Caco-2 (cell line): ENCODE results near the gene MTHFD1L. TPM values are rescaled to one million over a fixed set of nuclear protein-coding genes. Genes with fewer than 3 reads are reported as not detected.
A peak's percentile ranks its signal among the peaks of the same experiment; 100 is the strongest.

Experiments used
- BruUV-seq: library from RNA; stranded (reverse); fragments of 400-500 nt; replicated peaks from 2 replicates; lab custom pipeline; 2021; lab: Mats Ljungman, UMichigan
- CTCF ChIA-PET: fragments of 300-600 bp; sonication (Branson Sonifier 250); formaldehyde crosslinking; loops from one replicate; lab custom pipeline; 2022; ENCODE audit warnings: antibody characterized with exemption; lab: Charles Lee
- POLR2A ChIA-PET: fragments of 300-600 bp; sonication (Branson Sonifier 250); formaldehyde crosslinking; loops from one replicate; lab custom pipeline; 2022; ENCODE audit warnings: antibody characterized with exemption; lab: Charles Lee
- DNase-seq, 2 experiments: peaks; one replicate each; pipeline versions ENCODE4 v3.0.0 to v3.0.0-alpha.2; 2020 to 2022
- H3K27me3 ChIP-seq: replicated peaks from 2 replicates; pipeline ENCODE4 v1.6.0; 2011; ENCODE audit warnings: low read length; ENCODE audit not compliant: control insufficient read depth, insufficient read depth
- H3K36me3 ChIP-seq: 2 replicates; pipeline ENCODE4 v1.5.1; 2011; ENCODE audit warnings: low read length; ENCODE audit not compliant: control insufficient read depth, insufficient read depth
- H3K4me1 ChIP-seq: fragments of 250-450 bp; sonication (Bioruptor Pico); 2 replicates; pipeline ENCODE4 v1.5.1; 2020; ENCODE audit warnings: mild to moderate bottlenecking
- H3K4me3 ChIP-seq: 2 replicates; pipeline ENCODE4 v1.5.1; 2011; ENCODE audit warnings: low read depth, mild to moderate bottlenecking, control low read depth, low read length
- H3K9me3 ChIP-seq: fragments of 250-450 bp; sonication (Bioruptor Pico); 2 replicates; pipeline ENCODE4 v1.5.1; 2020; ENCODE audit warnings: mild to moderate bottlenecking, moderate library complexity
- H3K27ac Mint-ChIP-seq: one replicate; pipeline ENCODE4 v1.8.0; 2022; ENCODE audit warnings: mixed read lengths; ENCODE audit not compliant: unreplicated experiment
- H3K27me3 Mint-ChIP-seq: one replicate; pipeline ENCODE4 v1.8.0; 2022; ENCODE audit warnings: mixed read lengths; ENCODE audit not compliant: insufficient read depth, unreplicated experiment
- H3K36me3 Mint-ChIP-seq: one replicate; pipeline ENCODE4 v1.8.0; 2022; ENCODE audit warnings: mild to moderate bottlenecking, mixed read lengths; ENCODE audit not compliant: insufficient read depth, unreplicated experiment
- H3K4me1 Mint-ChIP-seq: one replicate; pipeline ENCODE4 v1.8.0; 2022; ENCODE audit warnings: low read depth, mixed read lengths; ENCODE audit not compliant: unreplicated experiment
- H3K4me3 Mint-ChIP-seq: one replicate; pipeline ENCODE4 v1.8.0; 2022; ENCODE audit warnings: mild to moderate bottlenecking, moderate library complexity, mixed read lengths; ENCODE audit not compliant: unreplicated experiment
- H3K9me3 Mint-ChIP-seq: one replicate; pipeline ENCODE4 v1.8.0; 2022; ENCODE audit warnings: mixed read lengths; ENCODE audit not compliant: unreplicated experiment
- intact Hi-C: fragments of 100-400 bp; cut with micrococcal nuclease; formaldehyde crosslinking; loops from one replicate; pipeline ENCODE4 v1.10.0; 2022; ENCODE audit not compliant: unreplicated experiment
- total RNA-seq: library from RNA; stranded (reverse); gene quantifications from 2 replicates; pipeline ENCODE4 v1.2.3, GENCODE V29; 2022
- TF ChIP-seq, protein P1 (sequence below), 2 experiments: fragments of 200-600 bp in 1 of 2; IDR thresholded peaks; 1 replicate in 1 of 2; 2 replicates in 1 of 2; pipeline versions ENCODE4 v1.5.1 to v1.8.0; 2011 to 2022; ENCODE audit warnings: antibody characterized with exemption in 1 of 2, control low read depth in 1 of 2, inconsistent platforms in 1 of 2, low read depth in 1 of 2, low read length in 1 of 2, mild to moderate bottlenecking in 1 of 2, moderate library complexity in 1 of 2; ENCODE audit not compliant: insufficient read depth in 1 of 2, severe bottlenecking in 1 of 2, unreplicated experiment in 1 of 2

Gene MTHFD1L
- total RNA-seq, 1 experiment from 2014 or later = 102 TPM

DNA sequence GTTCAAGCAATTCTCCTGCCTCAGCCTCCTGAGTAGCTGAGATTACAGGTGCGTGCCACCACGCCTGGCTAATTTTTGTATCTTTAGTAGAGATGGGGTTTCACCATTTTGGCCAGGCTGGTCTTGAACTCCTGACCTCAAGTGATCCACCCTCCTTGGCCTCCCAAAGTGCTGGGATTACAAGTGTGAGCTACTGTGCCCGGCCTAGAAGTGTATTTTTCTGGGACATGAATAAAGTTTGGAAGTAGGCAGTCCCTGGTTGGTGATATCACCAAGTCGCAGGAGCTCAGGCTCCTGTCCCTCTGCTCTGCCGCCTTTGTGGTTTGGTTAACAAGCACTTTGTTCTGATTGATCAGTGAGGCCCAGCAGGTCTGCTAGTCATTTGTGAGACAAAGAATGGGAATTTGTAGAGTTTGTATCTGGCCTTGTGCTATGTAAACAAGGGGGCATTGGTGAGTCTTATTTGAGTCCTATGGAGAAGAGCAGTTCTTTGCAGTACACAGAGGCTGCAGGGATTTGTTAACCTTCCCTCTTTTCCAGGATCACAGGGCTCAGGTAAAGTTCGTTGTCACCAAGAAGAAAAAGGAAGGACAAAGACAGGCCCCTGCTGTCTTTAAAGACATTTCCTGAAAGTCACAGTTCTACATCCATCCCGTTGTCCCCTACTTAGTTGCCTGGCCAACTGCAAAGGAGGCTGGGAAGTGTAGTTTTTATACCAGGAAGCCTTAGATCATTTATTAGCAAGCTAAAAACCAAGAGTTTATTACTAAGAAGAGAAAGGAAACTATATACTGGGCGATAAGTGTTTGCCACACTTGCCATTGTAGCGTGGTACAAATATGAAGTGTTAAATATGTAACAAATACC lies 13.1 kb downstream of the MTHFD1L start:
- H3K9me3 ChIP-seq = no peaks in the 10 kb centered on the region
- POLR2A ChIA-PET = interaction anchor here (0.6 kb wide), 1 partner anchor 511 kb away, joined by 5 read pairs; no protein-coding TSS in a partner anchor
- CTCF ChIA-PET = no interaction called here
- no peaks in the 10 kb centered on the region for H3K27me3 Mint-ChIP-seq
- no TSS peak for BruUV-seq
- H3K27me3 ChIP-seq = no peaks in the 10 kb centered on the region
- H3K27ac Mint-ChIP-seq = no peak overlapping the region
- TF ChIP-seq, protein P1, sequence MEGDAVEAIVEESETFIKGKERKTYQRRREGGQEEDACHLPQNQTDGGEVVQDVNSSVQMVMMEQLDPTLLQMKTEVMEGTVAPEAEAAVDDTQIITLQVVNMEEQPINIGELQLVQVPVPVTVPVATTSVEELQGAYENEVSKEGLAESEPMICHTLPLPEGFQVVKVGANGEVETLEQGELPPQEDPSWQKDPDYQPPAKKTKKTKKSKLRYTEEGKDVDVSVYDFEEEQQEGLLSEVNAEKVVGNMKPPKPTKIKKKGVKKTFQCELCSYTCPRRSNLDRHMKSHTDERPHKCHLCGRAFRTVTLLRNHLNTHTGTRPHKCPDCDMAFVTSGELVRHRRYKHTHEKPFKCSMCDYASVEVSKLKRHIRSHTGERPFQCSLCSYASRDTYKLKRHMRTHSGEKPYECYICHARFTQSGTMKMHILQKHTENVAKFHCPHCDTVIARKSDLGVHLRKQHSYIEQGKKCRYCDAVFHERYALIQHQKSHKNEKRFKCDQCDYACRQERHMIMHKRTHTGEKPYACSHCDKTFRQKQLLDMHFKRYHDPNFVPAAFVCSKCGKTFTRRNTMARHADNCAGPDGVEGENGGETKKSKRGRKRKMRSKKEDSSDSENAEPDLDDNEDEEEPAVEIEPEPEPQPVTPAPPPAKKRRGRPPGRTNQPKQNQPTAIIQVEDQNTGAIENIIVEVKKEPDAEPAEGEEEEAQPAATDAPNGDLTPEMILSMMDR (IDR thresholded peaks at IDR 0.05; ENCODE audit: insufficient read depth in 1 of 2, low read depth in 1 of 2, low read length in 1 of 2, severe bottlenecking in 1 of 2, unreplicated experiment in 1 of 2) = no peak
- no peak overlapping the region for H3K4me3 Mint-ChIP-seq
- no peaks in the 10 kb centered on the region for H3K9me3 Mint-ChIP-seq
- H3K4me1 ChIP-seq = peaks cover 18% of the 10 kb centered on the region
- H3K4me1 Mint-ChIP-seq = peaks cover 24% of the 10 kb centered on the region
- no peak for DNase-seq
- no peak overlapping the region for H3K4me3 ChIP-seq
- H3K36me3 ChIP-seq = no peaks in the 10 kb centered on the region; the same call in 1 of the 2 replicates
- intact Hi-C loops = no loop called here
- peaks cover 63% of the 10 kb centered on the region for H3K36me3 Mint-ChIP-seq

DNA sequence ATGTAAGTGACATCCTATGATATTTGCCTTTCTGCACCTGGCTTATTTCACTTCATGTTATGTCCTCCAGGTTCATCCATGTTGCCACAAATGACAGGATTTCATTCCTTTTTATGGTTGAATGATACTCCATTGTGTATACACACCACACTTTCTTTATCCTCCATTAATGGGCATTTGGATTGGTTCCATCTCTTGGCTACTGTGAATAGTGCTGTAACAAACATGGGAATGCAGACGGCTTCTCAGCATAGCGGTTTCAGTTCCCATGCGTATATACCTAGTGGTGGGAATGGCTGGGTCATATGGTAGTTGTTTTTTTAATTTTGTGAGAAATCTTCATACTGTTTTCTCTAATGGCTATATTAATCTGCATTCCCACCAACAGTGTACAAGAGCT lies 14.8 kb downstream of the MTHFD1L start:
- no peaks in the 10 kb centered on the region; the same call in 1 of the 2 replicates for H3K36me3 ChIP-seq
- H3K9me3 ChIP-seq = no peaks in the 10 kb centered on the region
- POLR2A ChIA-PET = no interaction called here
- BruUV-seq = no TSS peak
- no peaks in the 10 kb centered on the region for H3K27me3 Mint-ChIP-seq
- TF ChIP-seq, protein P1 (IDR thresholded peaks at IDR 0.05; ENCODE audit: insufficient read depth in 1 of 2, low read depth in 1 of 2, low read length in 1 of 2, severe bottlenecking in 1 of 2, unreplicated experiment in 1 of 2) = no peak
- H3K4me3 ChIP-seq = no peak overlapping the region
- DNase-seq = no peak
- CTCF ChIA-PET = no interaction called here
- H3K27me3 ChIP-seq = no peaks in the 10 kb centered on the region
- peaks cover 76% of the 10 kb centered on the region for H3K36me3 Mint-ChIP-seq
- intact Hi-C loops = no loop called here
- H3K9me3 Mint-ChIP-seq = no peaks in the 10 kb centered on the region
- peaks cover 18% of the 10 kb centered on the region for H3K4me1 ChIP-seq
- no peak overlapping the region for H3K27ac Mint-ChIP-seq
- H3K4me1 Mint-ChIP-seq = peaks cover 23% of the 10 kb centered on the region
- H3K4me3 Mint-ChIP-seq = no peak overlapping the region

DNA sequence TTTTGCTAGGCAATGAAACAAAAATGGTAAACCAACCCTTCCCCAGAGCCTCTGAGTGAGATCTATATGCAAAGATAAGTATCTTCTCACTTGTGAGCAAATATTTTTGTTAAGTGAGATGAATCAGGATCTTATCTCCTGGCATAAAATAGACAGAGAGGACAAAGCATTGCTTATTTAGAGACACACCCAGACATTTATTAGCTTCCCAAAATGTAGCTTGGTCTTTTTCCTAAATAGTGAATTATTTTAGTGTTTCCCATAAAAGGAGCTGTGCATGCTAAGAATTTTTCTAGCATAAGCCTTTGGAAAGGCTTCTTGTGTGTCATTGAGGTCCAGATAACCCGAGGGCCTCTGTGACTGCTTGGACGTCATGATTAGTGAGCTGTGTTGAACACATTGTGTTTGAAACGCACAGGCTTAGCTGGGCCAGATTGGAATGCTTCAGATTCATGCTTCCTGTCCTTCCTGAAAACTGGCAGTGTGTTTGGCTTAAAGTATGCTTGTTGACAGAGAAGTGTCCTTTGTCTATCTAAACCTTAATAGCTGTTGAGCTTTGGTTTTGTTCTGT lies 16.5 kb downstream of the MTHFD1L start:
- Histone ChIP-seq H3K4me3 (no peak overlapping the region), H3K36me3 (no peaks in the 10 kb centered on the region; the same call in 1 of the 2 replicates), H3K9me3 (no peaks in the 10 kb centered on the region), H3K4me1 (peaks cover 18% of the 10 kb centered on the region), H3K27me3 (no peaks in the 10 kb centered on the region)
- peak overlapping the region; percentile 57 for H3K27ac Mint-ChIP-seq
- POLR2A ChIA-PET = interaction anchor here (0.6 to 1.3 kb wide), 4 partner anchors 14 to 522 kb away, joined by 3 to 9 read pairs (median 4); no protein-coding TSS in a partner anchor
- H3K4me3 Mint-ChIP-seq = no peak overlapping the region
- TF ChIP-seq, protein P1 (IDR thresholded peaks at IDR 0.05; ENCODE audit: insufficient read depth in 1 of 2, low read depth in 1 of 2, low read length in 1 of 2, severe bottlenecking in 1 of 2, unreplicated experiment in 1 of 2) = no peak
- CTCF ChIA-PET = interaction anchor here (0.8 to 1.5 kb wide), 6 partner anchors 10 to 64 kb away, joined by 3 to 22 read pairs (median 4); partner anchors contain the start of gene MTHFD1L
- no peaks in the 10 kb centered on the region for H3K9me3 Mint-ChIP-seq
- peaks cover 87% of the 10 kb centered on the region for H3K36me3 Mint-ChIP-seq
- H3K27me3 Mint-ChIP-seq = no peaks in the 10 kb centered on the region
- intact Hi-C loops = loop anchor here (1.0 kb wide), 1 partner anchor 16 kb away; no protein-coding TSS in a partner anchor
- peaks cover 16% of the 10 kb centered on the region for H3K4me1 Mint-ChIP-seq
- DNase-seq = peak; percentile 76 to 85
- BruUV-seq = no TSS peak
